Peyer's patch (tissue), 4 donors: Measurements from ENCODE around the gene FMN1.

Experiments
- CTCF ChIP-seq, 6 experiments: fragments of 450-650 bp in 4 of 6; fragments of 200-600 bp in 2 of 6; sonication (generic) in 1 of 6; IDR thresholded peaks; one replicate each; pipeline ENCODE4 v1.5.1; 2017 to 2019; ENCODE audit warnings: antibody characterized with exemption in 6 of 6, mild to moderate bottlenecking in 3 of 6, moderate library complexity in 1 of 6
- POLR2A ChIP-seq, 2 donors: fragments of 450-650 bp; IDR thresholded peaks; one replicate each; pipeline ENCODE4 v1.5.1; 2017; ENCODE audit warnings: antibody characterized with exemption in 2 of 2, mild to moderate bottlenecking in 2 of 2, moderate library complexity in 2 of 2

DNA sequence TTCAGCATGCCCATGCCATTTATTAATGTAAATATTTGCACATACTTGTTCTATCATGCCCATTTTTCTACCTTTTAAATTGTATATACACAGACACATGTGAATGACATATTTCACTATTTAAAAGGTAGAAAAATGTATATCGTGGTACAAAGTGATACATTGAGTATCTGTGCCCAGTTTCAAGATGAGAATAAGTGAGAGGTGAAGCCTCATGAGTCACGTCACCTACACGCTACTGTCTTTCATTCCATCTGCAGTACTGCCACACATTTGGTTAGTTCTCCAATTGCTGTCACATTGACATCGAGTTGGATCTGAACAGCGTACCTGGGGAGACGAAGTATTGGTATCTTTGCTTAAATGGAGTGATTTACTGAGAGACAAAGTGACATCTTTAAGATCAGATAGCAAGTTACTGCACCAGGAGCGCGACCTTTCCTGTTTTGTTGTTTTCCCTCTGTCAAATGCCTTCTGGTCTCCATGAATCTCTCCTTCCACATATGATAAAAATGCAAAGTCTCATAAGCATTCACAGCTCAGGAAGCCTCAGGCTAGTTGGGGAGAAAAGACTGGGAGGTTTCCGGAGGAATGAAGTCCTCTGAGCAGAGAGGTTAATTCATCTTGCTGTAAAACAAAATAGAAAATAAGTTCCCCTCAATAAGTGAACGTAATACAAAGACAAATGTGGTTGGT, 464.7 kb downstream of the FMN1 start:
- TF ChIP-seq CTCF (IDR thresholded peaks at IDR 0.05) = no peak
- no peak for TF ChIP-seq POLR2A (IDR thresholded peaks at IDR 0.05)
